Body of pancreas (tissue), 4 donors: Measurements from ENCODE around the gene NR3C2. TPM values are rescaled to one million over a fixed set of nuclear protein-coding genes. Genes with fewer than 3 reads are reported as not detected.

Experiments used
- ATAC-seq: fragments of 150-250 bp; one replicate; pipeline ENCODE4 v1.9.1; 2016
- DNase-seq, 4 donors: peaks; one replicate each; pipeline ENCODE4 v3.0.0-alpha.2; 2019
- H3K27ac ChIP-seq, 4 donors: fragments of 200-600 bp; sonication (generic); 1 replicate in 3 of 4; 2 replicates in 1 of 4; pipeline versions ENCODE4 v1.5.1 to v1.6.1; 2016 to 2019; ENCODE audit warnings: mild to moderate bottlenecking in 1 of 4, mixed read lengths in 1 of 4, moderate library complexity in 1 of 4
- H3K27me3 ChIP-seq, 2 donors: fragments of 200-600 bp; sonication (generic); one replicate each; pipeline ENCODE4 v1.6.0; 2016; ENCODE audit warnings: mild to moderate bottlenecking in 1 of 2
- H3K36me3 ChIP-seq, 2 donors: fragments of 200-600 bp; sonication (generic); replicated peaks in 1 of 2; 2 replicates each; pipeline ENCODE4 v1.5.1; 2016; ENCODE audit warnings: low read depth in 2 of 2; ENCODE audit not compliant: insufficient read depth in 1 of 2
- H3K4me1 ChIP-seq: fragments of 200-600 bp; sonication (generic); one replicate; pipeline ENCODE4 v1.6.0; 2016
- H3K4me3 ChIP-seq, 2 donors: fragments of 200-600 bp; sonication (generic); 1 replicate in 1 of 2; 2 replicates in 1 of 2; pipeline ENCODE4 v1.5.1; 2016 to 2019
- H3K9me3 ChIP-seq, 3 donors: fragments of 200-600 bp; sonication (generic); 1 replicate in 2 of 3; 2 replicates in 1 of 3; pipeline ENCODE4 v1.5.1; 2016
- CTCF ChIP-seq, 7 experiments: fragments of 450-650 bp in 4 of 7; fragments of 200-600 bp in 3 of 7; sonication (generic) in 3 of 7; IDR thresholded peaks; one replicate each; pipeline ENCODE4 v1.5.1; 2016 to 2019; ENCODE audit warnings: antibody characterized with exemption in 7 of 7
- POLR2A ChIP-seq, 3 donors: fragments of 450-650 bp; IDR thresholded peaks; one replicate each; pipeline ENCODE4 v1.6.1; 2016; ENCODE audit warnings: antibody characterized with exemption in 3 of 3, mild to moderate bottlenecking in 2 of 3
- WGBS, 2 donors: methylation state at CpG; one replicate each; pipeline ENCODE4 v1.1.5; 2017; 5-methylcytosine and 5-hydroxymethylcytosine counted together
- intact Hi-C: fragments of 100-400 bp; cut with DNase I; formaldehyde crosslinking; loops from one replicate; pipeline ENCODE4 v1.15.1; 2023
- total RNA-seq, 2 donors: library from RNA; depleted of rRNA; stranded (reverse); fragments of >200 nt; gene quantifications; one replicate each; pipeline ENCODE4 v1.1.0, GENCODE V29; 2016

The NR3C2 gene
- total RNA-seq, 2 donors from 2014 or later = 14.8 to 18.8 TPM

- no peak overlapping the region for H3K27ac ChIP-seq
- H3K36me3 ChIP-seq = no peaks in the 10 kb centered on the region
- H3K9me3 ChIP-seq = no peaks in the 10 kb centered on the region
- 33 to 41% methylated on average over 2 of the region's 2 CpGs for WGBS, 2 donors
- no peaks in the 10 kb centered on the region for H3K27me3 ChIP-seq
- TF ChIP-seq CTCF (IDR thresholded peaks at IDR 0.05) (no peak), POLR2A (IDR thresholded peaks at IDR 0.05) (no peak)
- ATAC-seq (no peak), DNase-seq (no peak)
- intact Hi-C loops = no loop called here
- no peak overlapping the region for H3K4me3 ChIP-seq
- peaks cover 23% of the 10 kb centered on the region for H3K4me1 ChIP-seq
Observed at GRCh38 chr4:148312956-148313490, 129.2 kb downstream of the NR3C2 start.

- Histone ChIP-seq H3K9me3 (no peaks in the 10 kb centered on the region), H3K27ac (no peak overlapping the region), H3K4me3 (no peak overlapping the region), H3K27me3 (no peaks in the 10 kb centered on the region), H3K4me1 (peaks cover 28% of the 10 kb centered on the region), H3K36me3 (no peaks in the 10 kb centered on the region)
- ATAC-seq (no peak), DNase-seq (no peak)
- intact Hi-C loops = no loop called here
- TF ChIP-seq CTCF (IDR thresholded peaks at IDR 0.05) (no peak), POLR2A (IDR thresholded peaks at IDR 0.05) (no peak)
Observed at GRCh38 chr4:148311526-148311925, 130.7 kb downstream of the NR3C2 start.

GRCh38 chr4:148310756-148311155 is 131.5 kb downstream of the NR3C2 start:
- TF ChIP-seq CTCF (IDR thresholded peaks at IDR 0.05) (no peak), POLR2A (IDR thresholded peaks at IDR 0.05) (no peak)
- Histone ChIP-seq H3K27ac (no peak overlapping the region), H3K4me1 (peaks cover 36% of the 10 kb centered on the region), H3K36me3 (no peaks in the 10 kb centered on the region), H3K27me3 (no peaks in the 10 kb centered on the region), H3K4me3 (no peak overlapping the region), H3K9me3 (no peaks in the 10 kb centered on the region)
- DNase-seq (no peak), ATAC-seq (no peak)
- intact Hi-C loops = no loop called here
- WGBS, 2 donors = 65 to 80% methylated on average over 3 of the region's 3 CpGs

GRCh38 chr4:148305751-148306150 is 136.5 kb downstream of the NR3C2 start:
- ATAC-seq (no peak), DNase-seq (no peak)
- Histone ChIP-seq H3K4me3 (no peak overlapping the region), H3K4me1 (peaks cover 32% of the 10 kb centered on the region), H3K9me3 (peaks cover 0 to 6% (median 0%) of the 10 kb centered on the region in 3 donors), H3K36me3 (no peaks in the 10 kb centered on the region), H3K27me3 (no peaks in the 10 kb centered on the region), H3K27ac (peak overlapping the region in 1 of 4 donors; percentile 3)
- TF ChIP-seq POLR2A (IDR thresholded peaks at IDR 0.05) (no peak), CTCF (IDR thresholded peaks at IDR 0.05) (no peak)
- 29% methylated on average over 3 of the region's 3 CpGs for WGBS, 2 donors
- intact Hi-C loops = no loop called here

GRCh38 chr4:148302416-148302815 is 139.8 kb downstream of the NR3C2 start:
- intact Hi-C loops = no loop called here
- Histone ChIP-seq H3K27me3 (no peaks in the 10 kb centered on the region), H3K9me3 (peaks cover 0 to 9% (median 0%) of the 10 kb centered on the region in 3 donors), H3K4me3 (no peak overlapping the region), H3K36me3 (no peaks in the 10 kb centered on the region), H3K27ac (no peak overlapping the region), H3K4me1 (peaks cover 24% of the 10 kb centered on the region)
- ATAC-seq (no peak), DNase-seq (no peak)
- 43 to 57% methylated on average over 1 of the region's 1 CpG for WGBS, 2 donors
- TF ChIP-seq POLR2A (IDR thresholded peaks at IDR 0.05) = no peak
- no peak for TF ChIP-seq CTCF (IDR thresholded peaks at IDR 0.05)
